H9 (cell line): ENCODE results near the gene PIM2. TPM values are rescaled to one million over a fixed set of nuclear protein-coding genes. Genes with fewer than 3 reads are reported as not detected.
"Not testable (repeated sequence)": the region's sequence is repeated elsewhere in the genome, so short reads cannot be mapped to it uniquely, and the experiment has no call there.

Experiments used
- DNase-seq: peaks from one replicate; pipeline ENCODE4 v3.0.0-alpha.2; 2017
- H2AFZ ChIP-seq: one replicate; pipeline ENCODE4 v1.6.1; 2013; ENCODE audit warnings: mild to moderate bottlenecking, low read length, control low read depth, moderate library complexity
- H2AK5ac ChIP-seq: 2 replicates; pipeline ENCODE4 v1.6.1; 2013; ENCODE audit warnings: low read length, control low read depth, mixed read lengths; ENCODE audit not compliant: insufficient read length
- H2BK120ac ChIP-seq: one replicate; pipeline ENCODE4 v1.6.1; 2013; ENCODE audit warnings: low read depth, mild to moderate bottlenecking, low read length, control low read depth, inconsistent platforms; ENCODE audit not compliant: poor library complexity, severe bottlenecking
- H2BK12ac ChIP-seq: 2 replicates; pipeline ENCODE4 v1.6.1; 2013; ENCODE audit warnings: low read length, control low read depth, mixed read lengths, low read depth; ENCODE audit not compliant: insufficient read length
- H2BK15ac ChIP-seq: 2 replicates; pipeline ENCODE4 v1.6.1; 2013; ENCODE audit warnings: low read depth, low read length, control low read depth
- H2BK20ac ChIP-seq: one replicate; pipeline ENCODE4 v1.6.1; 2013; ENCODE audit warnings: low read depth, mild to moderate bottlenecking, low read length, control low read depth, inconsistent platforms; ENCODE audit not compliant: poor library complexity, severe bottlenecking
- H2BK5ac ChIP-seq: 2 replicates; pipeline ENCODE4 v1.6.1; 2013; ENCODE audit warnings: low read length, control low read depth, mixed read lengths; ENCODE audit not compliant: insufficient read length
- H3K14ac ChIP-seq: 2 replicates; pipeline ENCODE4 v1.6.1; 2013; ENCODE audit warnings: low read length, control low read depth; ENCODE audit not compliant: insufficient read depth
- H3K18ac ChIP-seq: 2 replicates; pipeline ENCODE4 v1.6.1; 2013; ENCODE audit warnings: low read depth, mild to moderate bottlenecking, mixed read lengths, low read length, control low read depth; ENCODE audit not compliant: insufficient read length
- H3K23ac ChIP-seq: 2 replicates; pipeline ENCODE4 v1.6.1; 2013; ENCODE audit warnings: low read length, control low read depth, mixed read lengths, low read depth; ENCODE audit not compliant: insufficient read length
- H3K23me2 ChIP-seq: 2 replicates; pipeline ENCODE4 v1.6.1; 2013; ENCODE audit warnings: low read depth, mild to moderate bottlenecking, mixed read lengths, low read length, control low read depth; ENCODE audit not compliant: insufficient read length, poor library complexity, severe bottlenecking
- H3K27ac ChIP-seq: 2 replicates; pipeline ENCODE4 v1.5.1; 2013; ENCODE audit warnings: low read length, control low read depth, mixed read lengths, low read depth; ENCODE audit not compliant: insufficient read length
- H3K27me3 ChIP-seq: 2 replicates; pipeline ENCODE4 v1.6.1; 2013; ENCODE audit warnings: low read length, control low read depth, inconsistent platforms; ENCODE audit not compliant: insufficient read depth
- H3K4ac ChIP-seq: 2 replicates; pipeline ENCODE4 v1.6.1; 2013; ENCODE audit warnings: low read depth, mild to moderate bottlenecking, control low read depth, inconsistent platforms, low read length, moderate library complexity
- H3K4me1 ChIP-seq: 2 replicates; pipeline ENCODE4 v1.6.1; 2013; ENCODE audit warnings: low read length, control low read depth, inconsistent platforms; ENCODE audit not compliant: insufficient read depth
- H3K4me2 ChIP-seq: 2 replicates; pipeline ENCODE4 v1.6.1; 2013; ENCODE audit warnings: low read length, control low read depth, mixed read lengths; ENCODE audit not compliant: insufficient read length, insufficient read depth
- H3K56ac ChIP-seq: 2 replicates; pipeline ENCODE4 v1.6.1; 2013; ENCODE audit warnings: low read depth, mild to moderate bottlenecking, mixed read lengths, low read length, control low read depth; ENCODE audit not compliant: insufficient read length
- H3K79me1 ChIP-seq: 2 replicates; pipeline ENCODE4 v1.6.1; 2013; ENCODE audit warnings: low read depth, mild to moderate bottlenecking, moderate library complexity, low read length, control low read depth, inconsistent platforms; ENCODE audit not compliant: insufficient read depth, poor library complexity, severe bottlenecking
- H3K79me2 ChIP-seq: 2 replicates; pipeline ENCODE4 v1.6.1; 2013; ENCODE audit warnings: low read length, control low read depth, inconsistent platforms; ENCODE audit not compliant: insufficient read depth
- H3K9ac ChIP-seq: 2 replicates; pipeline ENCODE4 v1.6.1; 2013; ENCODE audit warnings: low read length, control low read depth, mixed read lengths; ENCODE audit not compliant: insufficient read length; ENCODE audit errors: extremely low read depth
- H3K9me3 ChIP-seq: one replicate; pipeline ENCODE4 v1.6.1; 2013; ENCODE audit warnings: low read depth, low read length, inconsistent platforms; ENCODE audit not compliant: control insufficient read depth
- H3T11ph ChIP-seq: one replicate; pipeline ENCODE4 v1.6.1; 2013; ENCODE audit warnings: mild to moderate bottlenecking, low read length, control low read depth, inconsistent platforms
- H4K20me1 ChIP-seq: one replicate; pipeline ENCODE4 v1.6.1; 2013; ENCODE audit not compliant: control insufficient read depth, insufficient read length, insufficient read depth
- H4K5ac ChIP-seq: 2 replicates; pipeline ENCODE4 v1.6.1; 2013; ENCODE audit warnings: low read depth, mild to moderate bottlenecking, mixed read lengths, low read length, control low read depth; ENCODE audit not compliant: insufficient read length
- H4K8ac ChIP-seq: replicated peaks from 2 replicates; pipeline ENCODE4 v1.6.1; 2013; ENCODE audit warnings: low read length, control low read depth, mixed read lengths, low read depth; ENCODE audit not compliant: insufficient read length
- H4K91ac ChIP-seq: 2 replicates; pipeline ENCODE4 v1.6.1; 2013; ENCODE audit warnings: low read depth, mild to moderate bottlenecking, moderate library complexity, mixed read lengths, low read length, control low read depth; ENCODE audit not compliant: insufficient read length
- H3K27ac Mint-ChIP-seq, 3 experiments: 2 replicates in 2 of 3; 3 replicates in 1 of 3; pipeline ENCODE4 v1.8.0; 2020 to 2021; ENCODE audit warnings: mixed read lengths in 3 of 3, mild to moderate bottlenecking in 1 of 3, moderate library complexity in 1 of 3
- H3K27me3 Mint-ChIP-seq: 2 replicates; pipeline ENCODE4 v1.8.0; 2021; ENCODE audit warnings: low read depth, mild to moderate bottlenecking, moderate library complexity, mixed read lengths
- H3K36me3 Mint-ChIP-seq, 3 experiments: 2 replicates in 2 of 3; 3 replicates in 1 of 3; pipeline ENCODE4 v1.8.0; 2020 to 2021; ENCODE audit warnings: low read depth in 3 of 3, mixed read lengths in 3 of 3; ENCODE audit not compliant: insufficient read depth in 1 of 3
- H3K4me1 Mint-ChIP-seq, 2 experiments: 2 replicates each; pipeline ENCODE4 v1.8.0; 2020; ENCODE audit warnings: mixed read lengths in 2 of 2
- H3K4me3 Mint-ChIP-seq, 2 experiments: 2 replicates in 1 of 2; 3 replicates in 1 of 2; pipeline ENCODE4 v1.8.0; 2020 to 2021; ENCODE audit warnings: mild to moderate bottlenecking in 2 of 2, mixed read lengths in 2 of 2, moderate library complexity in 1 of 2
- H3K9me3 Mint-ChIP-seq, 2 experiments: 2 replicates in 1 of 2; 3 replicates in 1 of 2; pipeline ENCODE4 v1.8.0; 2020; ENCODE audit warnings: mild to moderate bottlenecking in 2 of 2, mixed read lengths in 2 of 2, moderate library complexity in 1 of 2
- whole genome bisulfite sequencing: extraction: QIAGEN DNeasy Blood & Tissue Kit; methylation state at CpG from one replicate; pipeline ENCODE4 v1.1.7; 2013; ENCODE audit warnings: missing lambda C conversion rate, low lambda C conversion rate, mixed read lengths; ENCODE audit not compliant: insufficient read length; ENCODE audit errors: extremely low coverage; 5-methylcytosine and 5-hydroxymethylcytosine counted together
- total RNA-seq: library from RNA; stranded (reverse); gene quantifications from 2 replicates; pipeline ENCODE4 v1.2.1, GENCODE V29; 2021

PIM2 gene
- total RNA-seq, 1 experiment from 2014 or later, result 163 TPM

DNA sequence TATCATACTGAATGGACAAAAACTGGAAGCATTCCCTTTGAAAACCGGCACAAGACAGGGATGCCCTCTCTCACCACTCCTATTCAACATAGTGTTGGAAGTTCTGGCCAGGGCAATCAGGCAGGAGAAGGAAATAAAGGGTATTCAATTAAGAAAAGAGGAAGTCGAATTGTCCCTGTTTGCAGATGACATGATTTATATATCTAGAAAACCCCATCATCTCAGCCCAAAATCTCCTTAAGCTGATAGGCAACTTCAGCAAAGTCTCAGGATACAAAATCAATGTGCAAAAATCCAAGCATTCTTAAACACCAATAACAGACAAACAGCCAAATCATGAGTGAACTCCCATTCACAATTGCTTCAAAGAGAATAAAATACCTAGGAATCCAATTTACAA lies 46.8 kb downstream of the PIM2 start:
- not testable (repeated sequence) for H3K27me3 ChIP-seq, H3K79me2 ChIP-seq, H4K20me1 ChIP-seq, H3K4me3 Mint-ChIP-seq, H3K27ac ChIP-seq, H3K14ac ChIP-seq, H4K5ac ChIP-seq, H3K4me1 Mint-ChIP-seq, H3K27me3 Mint-ChIP-seq, H3K4me2 ChIP-seq, DNase-seq, H2AFZ ChIP-seq, H3K27ac Mint-ChIP-seq, H3K4ac ChIP-seq, H3K79me1 ChIP-seq, H3K56ac ChIP-seq, H4K91ac ChIP-seq, H3K23me2 ChIP-seq, H2AK5ac ChIP-seq, H3K18ac ChIP-seq, H3K9me3 ChIP-seq, H3K9ac ChIP-seq, H2BK120ac ChIP-seq, H2BK12ac ChIP-seq, H2BK15ac ChIP-seq, H2BK20ac ChIP-seq, H3K4me1 ChIP-seq, H3K36me3 Mint-ChIP-seq, H3T11ph ChIP-seq, H4K8ac ChIP-seq, H2BK5ac ChIP-seq, H3K23ac ChIP-seq
- WGBS, result no CpG with 5 or more reads among the region's 2 CpGs
- peaks cover 48 to 50% of the 10 kb centered on the region in 2 experiments for H3K9me3 Mint-ChIP-seq
